Skeletal muscle tissue (tissue), 4 donors: ENCODE measurements around the gene ACP3. TPM values are rescaled to one million over a fixed set of nuclear protein-coding genes. Genes with fewer than 3 reads are reported as not detected.
"Not testable (repeated sequence)": the region's sequence is repeated elsewhere in the genome, so short reads cannot be mapped to it uniquely, and the experiment has no call there.

Experiments
- H3K27ac ChIP-seq: one replicate; pipeline ENCODE4 v1.7.0; 2013; ENCODE audit warnings: mild to moderate bottlenecking, low read depth, low read length, inconsistent platforms
- H3K27me3 ChIP-seq, 3 donors: one replicate each; pipeline ENCODE4 v1.7.0; 2013; ENCODE audit warnings: low read length in 3 of 3; ENCODE audit not compliant: control insufficient read depth in 3 of 3, insufficient read depth in 3 of 3
- H3K36me3 ChIP-seq, 3 donors: one replicate each; pipeline ENCODE4 v1.7.0; 2013; ENCODE audit warnings: low read length in 3 of 3; ENCODE audit not compliant: control insufficient read depth in 3 of 3, insufficient read depth in 3 of 3
- H3K4me1 ChIP-seq, 3 donors: one replicate each; pipeline ENCODE4 v1.7.0; 2013; ENCODE audit warnings: low read length in 3 of 3, mild to moderate bottlenecking in 3 of 3; ENCODE audit not compliant: control insufficient read depth in 3 of 3, insufficient read depth in 3 of 3
- H3K4me3 ChIP-seq, 3 donors: one replicate each; pipeline ENCODE4 v1.7.0; 2013; ENCODE audit warnings: low read length in 3 of 3
- H3K9ac ChIP-seq, 3 donors: one replicate each; pipeline ENCODE4 v1.7.0; 2013; ENCODE audit warnings: low read length in 3 of 3, mild to moderate bottlenecking in 3 of 3, moderate library complexity in 2 of 3, low read depth in 1 of 3
- H3K9me3 ChIP-seq, 3 donors: one replicate each; pipeline ENCODE4 v1.7.0; 2013; ENCODE audit warnings: low read length in 3 of 3; ENCODE audit not compliant: control insufficient read depth in 3 of 3
- total RNA-seq: library from RNA; depleted of rRNA; stranded (reverse); fragments of >200 nt; gene quantifications from one replicate; pipeline ENCODE4 v1.2.3, GENCODE V29; 2014
- donor health status: Osteomylitis.

ACP3 gene
- total RNA-seq, 1 donor from 2014 or later, result 0.52 TPM

DNA sequence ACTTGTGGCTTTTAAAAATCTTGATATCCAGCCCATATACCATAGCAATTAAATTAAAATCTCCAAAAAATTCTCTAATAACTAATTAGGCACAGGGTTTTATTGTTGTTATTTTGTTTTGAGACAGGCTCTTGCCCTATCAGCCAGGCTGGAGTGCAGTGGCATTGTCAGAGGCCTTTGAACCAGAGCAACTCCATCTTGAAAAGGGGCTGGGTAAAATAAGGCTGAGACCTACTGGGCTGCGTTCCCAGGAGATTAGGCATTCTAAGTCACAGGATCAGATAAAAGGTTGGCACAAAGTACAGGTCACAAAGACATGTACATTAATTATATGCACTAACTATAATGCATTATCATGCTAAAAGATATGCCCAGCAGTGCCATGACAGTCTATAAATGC lies 31.2 kb upstream of the ACP3 start:
- Histone ChIP-seq H3K27ac (no peak overlapping the region), H3K27me3 (no peaks in the 10 kb centered on the region), H3K36me3 (no peaks in the 10 kb centered on the region), H3K4me1 (no peaks in the 10 kb centered on the region), H3K4me3 (no peak overlapping the region), H3K9me3 (no peaks in the 10 kb centered on the region), H3K9ac (no peak overlapping the region)

DNA sequence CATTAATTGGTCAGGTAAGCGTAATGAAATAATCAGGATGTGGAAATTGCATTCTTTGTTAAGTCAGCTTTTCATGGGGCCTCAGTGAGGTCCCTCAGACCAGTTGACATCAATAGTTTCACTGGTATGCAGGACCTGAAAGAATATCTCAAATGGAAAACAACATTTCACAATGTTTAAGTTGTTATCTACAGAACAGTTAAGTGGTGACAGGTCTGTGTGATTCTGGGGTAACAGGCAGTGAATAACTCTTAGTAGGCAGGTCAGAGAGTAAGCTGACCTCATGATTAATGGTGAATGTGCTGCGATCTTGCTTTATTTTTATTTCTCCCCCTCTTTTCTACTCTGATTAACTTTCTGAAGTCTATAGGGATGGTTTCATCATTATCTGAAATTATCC lies 28.9 kb upstream of the ACP3 start:
- H3K4me1 ChIP-seq, result no peaks in the 10 kb centered on the region

DNA sequence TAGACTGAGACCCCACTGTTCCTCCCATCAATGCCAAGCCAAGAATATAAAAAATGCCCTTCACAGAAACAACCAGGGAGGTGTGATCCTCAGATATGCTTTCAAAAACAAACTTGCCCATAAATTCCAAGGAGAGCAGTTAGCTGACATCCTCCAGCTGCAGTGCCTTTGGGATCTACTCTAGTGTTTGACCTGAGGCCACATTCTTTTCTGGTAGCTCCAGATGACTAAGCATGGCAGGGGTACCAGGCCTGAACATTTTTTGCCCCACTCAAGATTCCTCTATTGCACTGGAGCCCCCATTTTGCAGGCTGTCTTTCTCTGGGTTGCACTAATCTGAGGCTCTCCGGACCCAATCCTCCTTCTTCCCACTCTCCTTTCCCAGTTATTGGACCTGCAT lies 27.9 kb upstream of the ACP3 start:
- Histone ChIP-seq H3K27ac (no peak overlapping the region), H3K4me3 (no peak overlapping the region), H3K4me1 (no peaks in the 10 kb centered on the region), H3K27me3 (no peaks in the 10 kb centered on the region), H3K9ac (no peak overlapping the region), H3K9me3 (no peaks in the 10 kb centered on the region), H3K36me3 (no peaks in the 10 kb centered on the region)

More for the DNA sequence above, 28.9 kb upstream of the ACP3 start:
- H3K36me3 ChIP-seq, result no peaks in the 10 kb centered on the region
- no peak overlapping the region for H3K9ac ChIP-seq
- no peak overlapping the region for H3K4me3 ChIP-seq
- no peak overlapping the region for H3K27ac ChIP-seq
- no peaks in the 10 kb centered on the region for H3K9me3 ChIP-seq
- no peaks in the 10 kb centered on the region for H3K27me3 ChIP-seq

DNA sequence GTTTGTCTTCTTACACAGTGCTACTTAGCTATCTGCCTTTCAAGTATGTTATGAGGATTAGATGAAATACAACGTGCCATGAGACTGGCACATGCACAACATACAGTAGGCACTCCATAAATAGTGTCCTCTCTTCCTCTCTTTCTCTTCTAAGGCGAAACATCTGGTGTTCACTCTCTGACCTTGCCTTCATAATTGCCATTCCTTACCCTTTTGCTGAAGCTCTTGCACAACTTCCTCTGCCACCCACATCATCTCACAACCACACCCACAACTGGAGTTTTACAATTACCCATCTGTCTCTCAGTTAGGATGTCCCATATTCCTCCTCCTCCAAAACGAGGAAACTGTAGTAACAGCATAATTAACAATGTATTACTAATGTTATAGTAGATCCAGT lies 26.4 kb upstream of the ACP3 start:
- H3K9ac ChIP-seq, result no peak overlapping the region
- H3K27me3 ChIP-seq, result no peaks in the 10 kb centered on the region
- H3K4me1 ChIP-seq, result no peaks in the 10 kb centered on the region
- H3K4me3 ChIP-seq, result no peak overlapping the region
- no peaks in the 10 kb centered on the region for H3K9me3 ChIP-seq
- H3K36me3 ChIP-seq, result no peaks in the 10 kb centered on the region
- no peak overlapping the region for H3K27ac ChIP-seq

DNA sequence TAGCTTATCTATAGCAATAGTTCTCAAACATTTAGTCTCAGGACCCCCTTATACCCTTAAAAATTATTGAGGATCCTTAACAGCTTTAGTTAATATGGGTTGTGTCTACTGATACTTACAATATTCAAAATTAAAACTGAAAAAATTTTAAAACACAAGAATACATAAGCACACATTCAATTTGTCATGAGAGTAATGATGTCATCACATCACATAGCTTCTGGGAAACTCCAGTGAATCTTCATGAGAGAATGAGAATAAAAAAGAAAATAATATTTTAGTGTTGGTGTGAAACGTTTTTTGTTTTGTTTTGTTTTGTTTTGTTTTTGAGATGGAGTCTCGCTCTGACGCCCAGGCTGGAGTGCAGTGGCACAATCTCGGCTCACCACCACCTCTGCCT lies 25.2 kb upstream of the ACP3 start:
- H3K9ac ChIP-seq, result no peak overlapping the region

DNA sequence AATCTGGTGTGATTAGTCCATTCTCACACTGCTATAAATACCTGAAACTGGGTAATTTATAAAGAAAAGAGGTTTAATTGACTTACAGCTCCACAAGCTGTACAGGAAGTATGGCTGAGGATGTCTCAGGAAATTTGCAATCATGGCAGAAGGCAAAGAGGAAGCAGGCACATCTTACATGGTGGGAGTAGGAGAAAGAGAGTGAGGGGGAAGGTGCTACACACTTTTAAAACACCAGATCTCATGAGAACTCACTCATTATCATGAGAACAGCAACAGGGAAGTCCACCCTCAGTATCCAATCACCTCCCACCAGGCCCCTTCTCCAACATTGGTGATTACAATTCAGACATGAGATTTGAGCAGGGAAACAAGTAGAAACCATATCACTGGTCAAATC lies 24.0 kb upstream of the ACP3 start:
- no peak overlapping the region for H3K4me3 ChIP-seq
- H3K9me3 ChIP-seq, result no peaks in the 10 kb centered on the region
- H3K4me1 ChIP-seq, result no peaks in the 10 kb centered on the region
- H3K27me3 ChIP-seq, result no peaks in the 10 kb centered on the region
- no peak overlapping the region for H3K9ac ChIP-seq
- no peak overlapping the region for H3K27ac ChIP-seq
- no peaks in the 10 kb centered on the region for H3K36me3 ChIP-seq

More for the DNA sequence above, 25.2 kb upstream of the ACP3 start:
- Histone ChIP-seq H3K4me1 (no peaks in the 10 kb centered on the region), H3K27me3 (no peaks in the 10 kb centered on the region), H3K9me3 (no peaks in the 10 kb centered on the region), H3K4me3 (no peak overlapping the region), H3K36me3 (no peaks in the 10 kb centered on the region), H3K27ac (no peak overlapping the region)

DNA sequence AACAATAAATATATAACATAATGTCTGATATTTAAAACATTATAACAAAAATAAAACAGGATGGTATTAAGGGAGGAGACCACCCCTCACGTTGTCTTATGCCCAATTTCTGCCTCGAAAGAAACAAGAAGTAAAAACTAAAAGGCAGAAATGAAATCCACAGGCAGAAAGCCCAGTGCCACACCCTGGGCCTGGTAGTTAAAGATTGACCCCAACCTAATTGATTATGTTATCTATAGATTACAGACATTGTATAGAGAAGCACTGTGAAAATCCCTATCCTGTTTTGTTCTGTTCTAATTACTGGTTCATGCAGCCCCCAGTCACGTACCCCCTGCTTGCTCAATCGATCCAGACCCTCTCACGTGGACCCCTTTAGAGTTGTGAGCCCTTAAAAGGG lies 22.3 kb upstream of the ACP3 start:
- H3K9me3 ChIP-seq, result no peaks in the 10 kb centered on the region
- no peaks in the 10 kb centered on the region for H3K27me3 ChIP-seq
- no peak overlapping the region for H3K4me3 ChIP-seq
- H3K4me1 ChIP-seq, result no peaks in the 10 kb centered on the region
- H3K27ac ChIP-seq, result no peak overlapping the region
- no peak overlapping the region for H3K9ac ChIP-seq
- no peaks in the 10 kb centered on the region for H3K36me3 ChIP-seq

DNA sequence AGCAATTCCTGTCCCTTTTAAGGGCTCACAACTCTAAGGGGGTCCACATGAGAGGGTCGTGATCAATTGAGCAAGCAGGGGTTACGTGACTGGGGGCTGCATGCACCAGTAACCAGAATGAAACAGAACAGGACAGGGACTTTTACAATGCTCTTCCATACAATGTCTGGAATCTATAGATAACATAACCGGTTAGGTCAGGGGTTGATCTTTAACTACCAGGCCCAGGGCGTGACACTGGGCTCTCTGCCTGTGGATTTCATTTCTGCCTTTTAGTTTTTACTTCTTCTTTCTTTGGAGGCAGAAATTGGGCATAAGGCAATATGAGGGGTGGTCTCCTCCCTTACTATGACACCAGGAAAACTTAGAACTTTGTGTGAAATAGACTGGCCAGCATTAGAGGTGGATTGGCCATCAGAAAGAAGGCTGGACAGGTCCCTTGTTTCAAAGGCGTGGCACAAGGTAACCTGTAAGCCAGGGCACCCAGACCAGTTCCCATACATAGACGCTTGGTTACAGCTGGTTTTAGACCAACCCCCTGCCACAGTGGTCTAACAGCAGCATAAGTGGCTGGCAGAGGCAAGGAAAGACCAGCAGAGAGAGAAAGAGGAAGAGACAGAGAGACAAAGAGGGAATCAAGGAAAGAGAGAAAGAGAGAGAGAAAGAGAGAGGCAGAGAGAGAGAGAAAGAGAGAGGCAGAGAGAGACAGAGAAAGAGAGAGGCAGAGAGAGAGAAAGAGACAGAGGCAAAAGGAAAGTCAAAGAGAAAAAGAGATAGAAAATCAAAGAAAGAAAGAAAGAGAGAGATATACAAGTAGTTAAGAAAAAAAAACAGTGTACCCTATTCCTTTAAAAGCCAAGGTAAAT lies 13.6 kb upstream of the ACP3 start:
- H3K27me3 ChIP-seq, H3K36me3 ChIP-seq, H3K9me3 ChIP-seq, H3K4me1 ChIP-seq, H3K9ac ChIP-seq, H3K4me3 ChIP-seq, H3K27ac ChIP-seq: not testable (repeated sequence)

DNA sequence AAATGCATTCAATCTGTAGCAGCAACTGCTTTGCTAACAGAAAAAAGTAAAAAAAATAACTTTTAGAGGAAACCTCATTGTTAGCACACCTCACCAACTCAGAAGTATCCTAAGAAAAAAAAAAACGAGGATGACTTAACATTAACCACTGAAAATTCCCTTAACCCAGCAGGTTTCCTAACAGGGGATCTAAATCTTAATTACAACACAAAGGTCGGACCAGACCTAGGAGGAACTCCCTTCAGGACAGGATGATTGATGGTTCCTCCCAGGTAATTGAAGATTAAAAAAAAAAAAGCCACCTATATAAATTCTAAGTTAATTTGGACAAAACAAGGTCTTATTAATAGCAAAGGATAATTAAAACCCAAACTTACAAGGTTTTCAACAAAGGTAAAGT lies 12.9 kb upstream of the ACP3 start:
- H3K27me3 ChIP-seq, H3K4me1 ChIP-seq, H3K36me3 ChIP-seq, H3K4me3 ChIP-seq, H3K9ac ChIP-seq, H3K9me3 ChIP-seq, H3K27ac ChIP-seq: not testable (repeated sequence)

DNA sequence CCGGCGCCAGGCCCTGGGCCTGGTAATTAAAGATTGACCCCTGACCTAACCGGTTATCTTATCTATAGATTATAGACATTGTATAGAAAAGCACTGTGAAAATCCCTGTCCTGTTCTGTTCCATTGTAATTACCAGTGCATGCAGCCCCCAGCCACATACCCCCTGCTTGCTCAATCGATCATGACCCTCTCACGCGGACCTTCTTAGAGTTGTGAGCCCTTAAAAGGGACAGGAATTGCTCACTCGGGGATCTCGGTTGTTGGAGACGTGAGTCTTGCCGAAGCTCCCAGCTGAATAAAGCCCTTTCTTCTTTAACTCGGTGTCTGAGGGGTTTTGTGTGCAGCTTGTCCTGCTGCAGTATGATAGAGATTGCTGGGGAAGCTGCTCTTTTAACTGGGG lies 7.2 kb upstream of the ACP3 start:
- not testable (repeated sequence) for H3K4me1 ChIP-seq, H3K9ac ChIP-seq, H3K4me3 ChIP-seq, H3K27ac ChIP-seq, H3K36me3 ChIP-seq, H3K9me3 ChIP-seq, H3K27me3 ChIP-seq
